Loucy (cell line): ENCODE data around the gene SGK2.

Experiments used
- H2AFZ ChIP-seq: fragments of 200-600 bp; sonication (generic); 2 replicates; pipeline ENCODE4 v1.6.0; 2016; ENCODE audit warnings: antibody characterized with exemption, mild to moderate bottlenecking, low read length, moderate library complexity
- H3F3A ChIP-seq: fragments of 200-600 bp; 2 replicates; pipeline ENCODE4 v1.6.0; 2016; ENCODE audit warnings: antibody characterized with exemption, low read depth, mild to moderate bottlenecking
- H3K27me3 ChIP-seq: fragments of 200-600 bp; sonication (generic); 2 replicates; pipeline ENCODE4 v1.6.1; 2014; ENCODE audit warnings: low read length, mild to moderate bottlenecking; ENCODE audit not compliant: insufficient read depth, poor library complexity, severe bottlenecking
- H3K36me3 ChIP-seq: fragments of 200-600 bp; sonication (generic); 2 replicates; pipeline ENCODE4 v1.6.1; 2016; ENCODE audit warnings: low read length; ENCODE audit not compliant: insufficient read depth
- H3K4me1 ChIP-seq: fragments of 200-600 bp; sonication (generic); 2 replicates; pipeline ENCODE4 v1.5.1; 2014; ENCODE audit warnings: low read length, mild to moderate bottlenecking; ENCODE audit not compliant: insufficient read depth, poor library complexity, severe bottlenecking
- H3K4me2 ChIP-seq: fragments of 200-600 bp; sonication (generic); 2 replicates; pipeline ENCODE4 v1.6.0; 2014; ENCODE audit warnings: antibody characterized with exemption, low read length, low read depth, mild to moderate bottlenecking; ENCODE audit not compliant: poor library complexity, severe bottlenecking
- H3K4me3 ChIP-seq: fragments of 200-600 bp; sonication (generic); 2 replicates; pipeline ENCODE4 v1.5.1; 2014; ENCODE audit warnings: low read length, mild to moderate bottlenecking, mixed read lengths; ENCODE audit not compliant: poor library complexity, severe bottlenecking
- H3K79me2 ChIP-seq: fragments of 200-600 bp; sonication (generic); 2 replicates; pipeline ENCODE4 v1.6.1; 2014; ENCODE audit warnings: low read length; ENCODE audit not compliant: insufficient read depth
- H3K9ac ChIP-seq: fragments of 200-600 bp; sonication (generic); 2 replicates; pipeline ENCODE4 v1.6.0; 2014; ENCODE audit warnings: mild to moderate bottlenecking, low read depth, low read length, moderate library complexity; ENCODE audit not compliant: poor library complexity, severe bottlenecking
- H3K9me2 ChIP-seq: fragments of 200-600 bp; sonication (generic); replicated peaks from 2 replicates; pipeline ENCODE4 v1.6.1; 2016; ENCODE audit warnings: low read depth, low read length, mixed read lengths
- H3K9me3 ChIP-seq: fragments of 200-600 bp; sonication (generic); 2 replicates; pipeline ENCODE4 v1.6.1; 2014; ENCODE audit warnings: mild to moderate bottlenecking, antibody characterized with exemption, low read length, low read depth; ENCODE audit not compliant: insufficient read depth
- H4K20me1 ChIP-seq: fragments of 200-600 bp; sonication (generic); 2 replicates; pipeline ENCODE4 v1.6.0; 2014; ENCODE audit warnings: antibody characterized with exemption, low read length, mild to moderate bottlenecking; ENCODE audit not compliant: insufficient read depth, poor library complexity, severe bottlenecking
- EZH2phosphoT487 ChIP-seq: fragments of 200-600 bp; IDR thresholded peaks from 2 replicates; pipeline ENCODE4 v1.6.1; 2018; ENCODE audit warnings: antibody characterized with exemption, mild to moderate bottlenecking, moderate library complexity, borderline replicate concordance
- TF ChIP-seq, protein P1 (sequence below): fragments of 200-600 bp; sonication (generic); conservative IDR thresholded peaks from 2 replicates; pipeline ENCODE4 v1.5.1; 2014; ENCODE audit warnings: mild to moderate bottlenecking, antibody characterized with exemption, low read length

Gene SGK2

DNA sequence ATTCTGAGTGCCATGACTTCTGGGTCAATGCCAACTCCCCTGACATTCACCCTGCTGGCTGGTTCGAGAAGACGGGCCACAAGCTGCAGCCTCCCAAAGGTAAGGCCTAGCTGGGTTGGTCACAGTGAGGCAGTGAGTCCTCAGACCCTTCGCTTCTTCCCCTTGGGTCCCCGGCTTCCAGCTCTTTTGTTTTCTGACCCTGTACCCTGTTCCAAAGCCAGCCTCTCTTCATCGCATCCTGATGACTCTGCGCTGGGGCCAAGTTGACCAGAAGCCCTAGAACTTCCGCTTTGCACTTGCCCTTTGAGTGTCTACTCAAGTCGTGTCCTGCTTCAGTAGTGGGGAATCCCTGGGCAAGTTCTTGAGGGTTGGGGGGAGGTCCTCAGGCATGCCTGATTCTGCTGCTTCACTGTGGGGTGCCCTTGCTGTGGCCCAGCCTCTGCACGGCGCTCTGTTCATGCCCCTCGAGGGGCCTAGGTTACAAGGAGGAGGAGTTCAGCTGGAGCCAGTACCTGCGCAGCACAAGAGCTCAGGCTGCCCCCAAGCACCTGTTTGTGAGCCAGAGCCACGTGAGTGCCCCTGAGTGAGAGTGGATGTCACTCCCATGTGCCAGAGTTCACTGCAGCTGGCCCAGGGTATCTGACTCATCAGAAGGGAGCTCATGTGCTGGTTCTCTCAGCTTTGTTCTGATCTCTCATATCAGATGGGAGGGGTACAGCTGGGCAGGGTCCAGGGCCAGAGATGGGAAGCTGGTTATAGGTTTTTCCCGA lies 28.3 kb upstream of the SGK2 start:
- Histone ChIP-seq H3F3A (no peaks in the 10 kb centered on the region), H3K79me2 (no peaks in the 10 kb centered on the region), H3K4me3 (no peak overlapping the region), H4K20me1 (no peaks in the 10 kb centered on the region), H3K4me2 (no peak overlapping the region), H2AFZ (no peak overlapping the region), H3K9me3 (no peaks in the 10 kb centered on the region), H3K9ac (no peak overlapping the region), H3K4me1 (no peaks in the 10 kb centered on the region), H3K9me2 (no peaks in the 10 kb centered on the region), H3K36me3 (no peaks in the 10 kb centered on the region), H3K27me3 (no peaks in the 10 kb centered on the region)
- no peak for TF ChIP-seq EZH2phosphoT487
- TF ChIP-seq, protein P1, sequence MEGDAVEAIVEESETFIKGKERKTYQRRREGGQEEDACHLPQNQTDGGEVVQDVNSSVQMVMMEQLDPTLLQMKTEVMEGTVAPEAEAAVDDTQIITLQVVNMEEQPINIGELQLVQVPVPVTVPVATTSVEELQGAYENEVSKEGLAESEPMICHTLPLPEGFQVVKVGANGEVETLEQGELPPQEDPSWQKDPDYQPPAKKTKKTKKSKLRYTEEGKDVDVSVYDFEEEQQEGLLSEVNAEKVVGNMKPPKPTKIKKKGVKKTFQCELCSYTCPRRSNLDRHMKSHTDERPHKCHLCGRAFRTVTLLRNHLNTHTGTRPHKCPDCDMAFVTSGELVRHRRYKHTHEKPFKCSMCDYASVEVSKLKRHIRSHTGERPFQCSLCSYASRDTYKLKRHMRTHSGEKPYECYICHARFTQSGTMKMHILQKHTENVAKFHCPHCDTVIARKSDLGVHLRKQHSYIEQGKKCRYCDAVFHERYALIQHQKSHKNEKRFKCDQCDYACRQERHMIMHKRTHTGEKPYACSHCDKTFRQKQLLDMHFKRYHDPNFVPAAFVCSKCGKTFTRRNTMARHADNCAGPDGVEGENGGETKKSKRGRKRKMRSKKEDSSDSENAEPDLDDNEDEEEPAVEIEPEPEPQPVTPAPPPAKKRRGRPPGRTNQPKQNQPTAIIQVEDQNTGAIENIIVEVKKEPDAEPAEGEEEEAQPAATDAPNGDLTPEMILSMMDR, result no peak

DNA sequence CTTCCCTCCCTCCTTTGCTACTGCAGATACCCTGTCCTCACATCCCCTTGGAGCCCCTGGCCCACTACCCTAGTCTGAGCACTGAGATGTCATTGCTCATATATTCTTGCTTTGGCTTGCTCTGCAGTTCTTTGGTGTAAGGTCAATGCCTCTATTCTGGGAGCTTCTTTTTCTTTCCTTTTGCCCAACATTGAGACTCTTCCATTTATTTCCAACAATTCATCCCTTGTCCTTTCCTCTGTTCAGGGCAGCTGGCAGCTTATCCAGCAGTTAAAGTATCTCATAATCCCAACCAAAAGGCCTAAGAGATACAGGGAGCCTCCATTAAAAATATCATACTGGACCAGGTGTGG lies 27.8 kb upstream of the SGK2 start:
- H3K27me3 ChIP-seq, result no peaks in the 10 kb centered on the region
- no peaks in the 10 kb centered on the region for H4K20me1 ChIP-seq
- H2AFZ ChIP-seq, result no peak overlapping the region
- no peaks in the 10 kb centered on the region for H3F3A ChIP-seq
- no peak overlapping the region for H3K4me3 ChIP-seq
- H3K9me2 ChIP-seq, result no peaks in the 10 kb centered on the region
- H3K9ac ChIP-seq, result no peak overlapping the region
- no peak overlapping the region for H3K4me2 ChIP-seq
- no peaks in the 10 kb centered on the region for H3K36me3 ChIP-seq
- H3K9me3 ChIP-seq, result no peaks in the 10 kb centered on the region
- H3K4me1 ChIP-seq, result no peaks in the 10 kb centered on the region
- H3K79me2 ChIP-seq, result no peaks in the 10 kb centered on the region
- no peak for TF ChIP-seq EZH2phosphoT487
- TF ChIP-seq, protein P1, result no peak

DNA sequence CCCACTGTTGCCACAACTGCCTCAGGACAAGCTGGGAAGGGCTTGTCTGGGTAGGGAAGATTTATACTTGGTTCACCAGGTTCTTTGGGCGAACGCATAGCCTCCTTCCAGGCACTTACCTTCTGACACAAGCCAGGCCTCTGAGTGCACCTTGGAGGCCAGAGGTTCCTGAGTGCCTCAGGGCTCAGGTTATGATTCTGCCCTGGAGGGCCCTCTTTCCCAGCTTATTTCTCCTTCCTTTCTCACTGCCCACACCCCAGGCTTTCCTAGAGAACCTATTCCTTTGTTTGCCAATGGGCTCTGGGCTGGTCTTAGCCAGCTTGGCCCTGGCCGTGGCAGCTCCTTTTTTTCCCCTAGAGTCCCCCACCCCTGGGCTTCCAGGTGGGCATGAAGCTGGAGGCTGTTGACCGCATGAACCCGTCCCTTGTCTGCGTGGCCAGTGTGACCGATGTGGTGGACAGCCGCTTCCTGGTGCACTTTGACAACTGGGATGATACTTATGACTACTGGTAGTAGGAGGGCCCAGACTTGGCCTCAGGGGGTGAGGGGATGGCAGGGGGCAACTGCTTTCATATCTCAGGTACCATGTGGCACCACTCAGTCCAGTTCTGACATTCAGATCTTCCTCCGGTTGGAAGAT lies 26.3 kb upstream of the SGK2 start:
- Histone ChIP-seq H3K9ac (no peak overlapping the region), H3K79me2 (no peaks in the 10 kb centered on the region), H3K4me2 (no peak overlapping the region), H3K9me2 (no peaks in the 10 kb centered on the region), H3K4me1 (no peaks in the 10 kb centered on the region), H3K4me3 (no peak overlapping the region), H3K9me3 (no peaks in the 10 kb centered on the region), H3F3A (no peaks in the 10 kb centered on the region), H3K27me3 (no peaks in the 10 kb centered on the region), H2AFZ (no peak overlapping the region), H3K36me3 (no peaks in the 10 kb centered on the region), H4K20me1 (no peaks in the 10 kb centered on the region)
- no peak for TF ChIP-seq EZH2phosphoT487
- TF ChIP-seq, protein P1, result no peak
